ENCODE measurements around the gene ADAMTSL3.

DNA sequence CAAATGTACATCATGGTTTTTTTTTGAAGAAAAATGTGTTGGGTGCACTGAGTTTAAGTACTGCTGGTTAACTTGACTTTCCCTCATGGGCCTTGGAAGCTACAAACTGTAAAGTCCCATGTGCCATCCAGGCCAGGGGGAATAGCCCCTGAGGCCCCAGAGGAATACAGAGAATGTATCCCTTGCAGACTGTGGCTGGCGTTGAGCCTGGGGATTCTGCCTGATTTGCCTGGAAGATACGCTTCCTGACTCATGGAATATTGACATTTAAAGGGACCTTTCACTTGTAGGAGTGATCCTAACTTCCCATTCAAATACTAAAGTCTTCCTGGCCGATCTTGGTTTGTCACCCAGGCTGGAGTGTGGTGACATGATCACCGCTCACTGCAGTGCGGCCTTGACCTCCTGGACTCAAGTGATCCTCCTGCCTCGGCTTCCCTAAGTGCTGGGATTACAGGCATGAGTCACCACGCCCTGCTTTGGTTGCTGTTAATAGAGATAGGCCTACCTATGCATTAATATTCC is 42.0 kb downstream of the ADAMTSL3 start:
- TF ChIP-seq CTCF (conservative IDR thresholded peaks at IDR 0.05 in 1 of 2, IDR thresholded peaks at IDR 0.05 in 1 of 2; ENCODE audit: low read depth in 1 of 2, low read length in 2 of 2), result no peak
- TF ChIP-seq EZH2 (IDR thresholded peaks at IDR 0.05; ENCODE audit: low read length, missing control alignments), result no peak
